ENCODE results near the gene FMN1. TPM values are rescaled to one million over a fixed set of nuclear protein-coding genes. Genes with fewer than 3 reads are reported as not detected.

The FMN1 gene
- total and polyA plus RNA-seq, 2 of the 8 experiments (the other 6 are each of a cell fraction or from before 2014, with no cell fraction given), result 0.27 to 3.7 TPM

DNA sequence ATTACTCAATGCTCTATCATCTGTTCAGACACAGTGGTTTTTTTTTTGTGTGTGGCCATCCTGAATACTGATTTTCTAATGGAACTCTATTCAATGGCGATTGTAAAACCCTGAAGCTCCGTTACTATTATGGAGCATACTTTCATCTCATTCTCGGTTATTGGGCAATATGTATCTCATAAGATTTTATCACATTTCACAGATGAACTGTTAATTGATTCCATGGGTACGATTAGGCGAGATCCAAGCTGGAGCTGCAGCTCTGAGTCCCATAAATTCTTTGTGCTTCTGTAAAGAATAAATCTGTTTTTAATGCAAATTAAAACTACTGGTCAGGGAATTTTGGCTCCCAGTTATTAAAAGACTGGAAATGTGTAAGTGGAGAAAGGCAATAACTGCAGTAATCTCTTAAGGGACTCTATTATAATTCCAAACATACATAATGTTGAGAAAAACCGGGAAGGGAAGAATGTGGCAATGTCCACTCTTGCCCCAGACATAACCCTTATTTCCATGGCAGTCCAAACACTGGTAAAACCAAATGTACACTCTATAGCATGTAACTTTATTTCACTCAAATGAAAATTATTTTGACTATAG, 394.5 kb downstream of the FMN1 start (continued):
- TF ChIP-seq, protein P1, sequence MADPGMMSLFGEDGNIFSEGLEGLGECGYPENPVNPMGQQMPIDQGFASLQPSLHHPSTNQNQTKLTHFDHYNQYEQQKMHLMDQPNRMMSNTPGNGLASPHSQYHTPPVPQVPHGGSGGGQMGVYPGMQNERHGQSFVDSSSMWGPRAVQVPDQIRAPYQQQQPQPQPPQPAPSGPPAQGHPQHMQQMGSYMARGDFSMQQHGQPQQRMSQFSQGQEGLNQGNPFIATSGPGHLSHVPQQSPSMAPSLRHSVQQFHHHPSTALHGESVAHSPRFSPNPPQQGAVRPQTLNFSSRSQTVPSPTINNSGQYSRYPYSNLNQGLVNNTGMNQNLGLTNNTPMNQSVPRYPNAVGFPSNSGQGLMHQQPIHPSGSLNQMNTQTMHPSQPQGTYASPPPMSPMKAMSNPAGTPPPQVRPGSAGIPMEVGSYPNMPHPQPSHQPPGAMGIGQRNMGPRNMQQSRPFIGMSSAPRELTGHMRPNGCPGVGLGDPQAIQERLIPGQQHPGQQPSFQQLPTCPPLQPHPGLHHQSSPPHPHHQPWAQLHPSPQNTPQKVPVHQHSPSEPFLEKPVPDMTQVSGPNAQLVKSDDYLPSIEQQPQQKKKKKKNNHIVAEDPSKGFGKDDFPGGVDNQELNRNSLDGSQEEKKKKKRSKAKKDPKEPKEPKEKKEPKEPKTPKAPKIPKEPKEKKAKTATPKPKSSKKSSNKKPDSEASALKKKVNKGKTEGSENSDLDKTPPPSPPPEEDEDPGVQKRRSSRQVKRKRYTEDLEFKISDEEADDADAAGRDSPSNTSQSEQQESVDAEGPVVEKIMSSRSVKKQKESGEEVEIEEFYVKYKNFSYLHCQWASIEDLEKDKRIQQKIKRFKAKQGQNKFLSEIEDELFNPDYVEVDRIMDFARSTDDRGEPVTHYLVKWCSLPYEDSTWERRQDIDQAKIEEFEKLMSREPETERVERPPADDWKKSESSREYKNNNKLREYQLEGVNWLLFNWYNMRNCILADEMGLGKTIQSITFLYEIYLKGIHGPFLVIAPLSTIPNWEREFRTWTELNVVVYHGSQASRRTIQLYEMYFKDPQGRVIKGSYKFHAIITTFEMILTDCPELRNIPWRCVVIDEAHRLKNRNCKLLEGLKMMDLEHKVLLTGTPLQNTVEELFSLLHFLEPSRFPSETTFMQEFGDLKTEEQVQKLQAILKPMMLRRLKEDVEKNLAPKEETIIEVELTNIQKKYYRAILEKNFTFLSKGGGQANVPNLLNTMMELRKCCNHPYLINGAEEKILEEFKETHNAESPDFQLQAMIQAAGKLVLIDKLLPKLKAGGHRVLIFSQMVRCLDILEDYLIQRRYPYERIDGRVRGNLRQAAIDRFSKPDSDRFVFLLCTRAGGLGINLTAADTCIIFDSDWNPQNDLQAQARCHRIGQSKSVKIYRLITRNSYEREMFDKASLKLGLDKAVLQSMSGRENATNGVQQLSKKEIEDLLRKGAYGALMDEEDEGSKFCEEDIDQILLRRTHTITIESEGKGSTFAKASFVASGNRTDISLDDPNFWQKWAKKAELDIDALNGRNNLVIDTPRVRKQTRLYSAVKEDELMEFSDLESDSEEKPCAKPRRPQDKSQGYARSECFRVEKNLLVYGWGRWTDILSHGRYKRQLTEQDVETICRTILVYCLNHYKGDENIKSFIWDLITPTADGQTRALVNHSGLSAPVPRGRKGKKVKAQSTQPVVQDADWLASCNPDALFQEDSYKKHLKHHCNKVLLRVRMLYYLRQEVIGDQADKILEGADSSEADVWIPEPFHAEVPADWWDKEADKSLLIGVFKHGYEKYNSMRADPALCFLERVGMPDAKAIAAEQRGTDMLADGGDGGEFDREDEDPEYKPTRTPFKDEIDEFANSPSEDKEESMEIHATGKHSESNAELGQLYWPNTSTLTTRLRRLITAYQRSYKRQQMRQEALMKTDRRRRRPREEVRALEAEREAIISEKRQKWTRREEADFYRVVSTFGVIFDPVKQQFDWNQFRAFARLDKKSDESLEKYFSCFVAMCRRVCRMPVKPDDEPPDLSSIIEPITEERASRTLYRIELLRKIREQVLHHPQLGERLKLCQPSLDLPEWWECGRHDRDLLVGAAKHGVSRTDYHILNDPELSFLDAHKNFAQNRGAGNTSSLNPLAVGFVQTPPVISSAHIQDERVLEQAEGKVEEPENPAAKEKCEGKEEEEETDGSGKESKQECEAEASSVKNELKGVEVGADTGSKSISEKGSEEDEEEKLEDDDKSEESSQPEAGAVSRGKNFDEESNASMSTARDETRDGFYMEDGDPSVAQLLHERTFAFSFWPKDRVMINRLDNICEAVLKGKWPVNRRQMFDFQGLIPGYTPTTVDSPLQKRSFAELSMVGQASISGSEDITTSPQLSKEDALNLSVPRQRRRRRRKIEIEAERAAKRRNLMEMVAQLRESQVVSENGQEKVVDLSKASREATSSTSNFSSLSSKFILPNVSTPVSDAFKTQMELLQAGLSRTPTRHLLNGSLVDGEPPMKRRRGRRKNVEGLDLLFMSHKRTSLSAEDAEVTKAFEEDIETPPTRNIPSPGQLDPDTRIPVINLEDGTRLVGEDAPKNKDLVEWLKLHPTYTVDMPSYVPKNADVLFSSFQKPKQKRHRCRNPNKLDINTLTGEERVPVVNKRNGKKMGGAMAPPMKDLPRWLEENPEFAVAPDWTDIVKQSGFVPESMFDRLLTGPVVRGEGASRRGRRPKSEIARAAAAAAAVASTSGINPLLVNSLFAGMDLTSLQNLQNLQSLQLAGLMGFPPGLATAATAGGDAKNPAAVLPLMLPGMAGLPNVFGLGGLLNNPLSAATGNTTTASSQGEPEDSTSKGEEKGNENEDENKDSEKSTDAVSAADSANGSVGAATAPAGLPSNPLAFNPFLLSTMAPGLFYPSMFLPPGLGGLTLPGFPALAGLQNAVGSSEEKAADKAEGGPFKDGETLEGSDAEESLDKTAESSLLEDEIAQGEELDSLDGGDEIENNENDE (IDR thresholded peaks at IDR 0.05; ENCODE audit: insufficient replicate concordance, low read length), result no peak
- TF ChIP-seq, protein P2, sequence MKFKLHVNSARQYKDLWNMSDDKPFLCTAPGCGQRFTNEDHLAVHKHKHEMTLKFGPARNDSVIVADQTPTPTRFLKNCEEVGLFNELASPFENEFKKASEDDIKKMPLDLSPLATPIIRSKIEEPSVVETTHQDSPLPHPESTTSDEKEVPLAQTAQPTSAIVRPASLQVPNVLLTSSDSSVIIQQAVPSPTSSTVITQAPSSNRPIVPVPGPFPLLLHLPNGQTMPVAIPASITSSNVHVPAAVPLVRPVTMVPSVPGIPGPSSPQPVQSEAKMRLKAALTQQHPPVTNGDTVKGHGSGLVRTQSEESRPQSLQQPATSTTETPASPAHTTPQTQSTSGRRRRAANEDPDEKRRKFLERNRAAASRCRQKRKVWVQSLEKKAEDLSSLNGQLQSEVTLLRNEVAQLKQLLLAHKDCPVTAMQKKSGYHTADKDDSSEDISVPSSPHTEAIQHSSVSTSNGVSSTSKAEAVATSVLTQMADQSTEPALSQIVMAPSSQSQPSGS (IDR thresholded peaks at IDR 0.05; ENCODE audit: low read length), result no peak
